Ishikawa (cell line): ENCODE measurements around the gene VPS33A.

ENCODE experiments used
- CEBPB ChIP-seq: IDR thresholded peaks from 2 replicates; pipeline ENCODE4 v1.6.1; 2012
- FOXM1 ChIP-seq: IDR thresholded peaks from 2 replicates; pipeline ENCODE4 v1.6.1; 2012; ENCODE audit warnings: low read depth, borderline replicate concordance
- RAD21 ChIP-seq: IDR thresholded peaks from 2 replicates; pipeline ENCODE4 v1.6.1; 2012; ENCODE audit warnings: low read depth
- ZBTB7A ChIP-seq: IDR thresholded peaks from 2 replicates; pipeline ENCODE4 v1.6.1; 2012; ENCODE audit warnings: low read depth

- TF ChIP-seq FOXM1 (no peak), CEBPB (no peak), RAD21 (no peak), ZBTB7A (no peak)
Measured at GRCh38 chr12:122276242-122276641, 9.9 kb upstream of the VPS33A start.
